ENCODE measurements around the gene TMCC1.
"Not testable (repeated sequence)": the region's sequence is repeated elsewhere in the genome, so short reads cannot be mapped to it uniquely, and the experiment has no call there.

Gene TMCC1

GRCh38 chr3:129764090-129764489, 129.4 kb downstream of the TMCC1 start:
- no peak for TF ChIP-seq CTCF (IDR thresholded peaks at IDR 0.05; ENCODE audit: unreplicated experiment in 3 of 3)
- peak overlapping the region in 2 of 3 experiments; percentile 17 to 42 for H3K27ac Mint-ChIP-seq
- no peaks in the 10 kb centered on the region for H3K4me1 Mint-ChIP-seq
- H3K4me3 Mint-ChIP-seq = no peak overlapping the region
- no peaks in the 10 kb centered on the region for H3K9me3 Mint-ChIP-seq
- H3K27me3 Mint-ChIP-seq (ENCODE audit: low read depth) = no peaks in the 10 kb centered on the region
- H3K36me3 Mint-ChIP-seq (ENCODE audit: low read depth) = peaks cover 11% of the 10 kb centered on the region

GRCh38 chr3:129758785-129759320, 134.7 kb downstream of the TMCC1 start:
- Mint-ChIP-seq H3K36me3 (ENCODE audit: low read depth) (peaks cover 34% of the 10 kb centered on the region), H3K4me3 (no peak overlapping the region), H3K4me1 (no peaks in the 10 kb centered on the region), H3K27ac (no peak overlapping the region), H3K27me3 (ENCODE audit: low read depth) (no peaks in the 10 kb centered on the region), H3K9me3 (peaks cover 4% of the 10 kb centered on the region)
- no peak for TF ChIP-seq CTCF (IDR thresholded peaks at IDR 0.05; ENCODE audit: unreplicated experiment in 3 of 3)

GRCh38 chr3:129758306-129758705, 135.2 kb downstream of the TMCC1 start:
- no peaks in the 10 kb centered on the region for H3K27me3 Mint-ChIP-seq (ENCODE audit: low read depth)
- H3K27ac Mint-ChIP-seq = no peak overlapping the region
- H3K4me3 Mint-ChIP-seq = no peak overlapping the region
- TF ChIP-seq CTCF (IDR thresholded peaks at IDR 0.05; ENCODE audit: unreplicated experiment in 3 of 3) = no peak
- H3K4me1 Mint-ChIP-seq = no peaks in the 10 kb centered on the region
- peaks cover 40% of the 10 kb centered on the region for H3K36me3 Mint-ChIP-seq (ENCODE audit: low read depth)
- peaks cover 8% of the 10 kb centered on the region for H3K9me3 Mint-ChIP-seq

- Mint-ChIP-seq H3K4me3 (no peak overlapping the region), H3K36me3 (ENCODE audit: low read depth) (peaks cover 50% of the 10 kb centered on the region), H3K27me3 (ENCODE audit: low read depth) (no peaks in the 10 kb centered on the region), H3K9me3 (peaks cover 11% of the 10 kb centered on the region), H3K4me1 (no peaks in the 10 kb centered on the region), H3K27ac (peak overlapping the region in 1 of 3 experiments; percentile 9)
- TF ChIP-seq CTCF (IDR thresholded peaks at IDR 0.05; ENCODE audit: unreplicated experiment in 3 of 3) = no peak
Measured at GRCh38 chr3:129756871-129757270, 136.6 kb downstream of the TMCC1 start.

- not testable (repeated sequence) for H3K9me3 Mint-ChIP-seq; H3K27me3 Mint-ChIP-seq (ENCODE audit: low read depth); H3K4me3 Mint-ChIP-seq; H3K27ac Mint-ChIP-seq
- Mint-ChIP-seq H3K4me1 (peaks cover 13% of the 10 kb centered on the region), H3K36me3 (ENCODE audit: low read depth) (peaks cover 34% of the 10 kb centered on the region)
Measured at GRCh38 chr3:129751105-129751504, 142.4 kb downstream of the TMCC1 start.

- no peak for TF ChIP-seq CTCF (IDR thresholded peaks at IDR 0.05; ENCODE audit: unreplicated experiment in 3 of 3)
- H3K9me3 Mint-ChIP-seq = peaks cover 8% of the 10 kb centered on the region
- H3K36me3 Mint-ChIP-seq (ENCODE audit: low read depth) = peaks cover 25% of the 10 kb centered on the region
- H3K4me1 Mint-ChIP-seq = peaks cover 20% of the 10 kb centered on the region
- H3K27ac Mint-ChIP-seq = no peak overlapping the region
- H3K4me3 Mint-ChIP-seq = no peak overlapping the region
- no peaks in the 10 kb centered on the region for H3K27me3 Mint-ChIP-seq (ENCODE audit: low read depth)
Measured at GRCh38 chr3:129749692-129750091, 143.8 kb downstream of the TMCC1 start.

All from nephron (organoid).